Measurements from ENCODE around the gene TNC.

The TNC gene

GRCh38 chr9:115085773-115086377 lies 32.1 kb downstream of the TNC start:
- no peak for DNase-seq (ENCODE audit: extremely low spot score)
- ChIA-PET CTCF (no interaction called here), POLR2A (no interaction called here)
- TF ChIP-seq FOXK2 (IDR thresholded peaks at IDR 0.05) (no peak), FOXA1 (IDR thresholded peaks at IDR 0.05) (no peak), HDGF (IDR thresholded peaks at IDR 0.05; ENCODE audit: borderline replicate concordance) (no peak), L3MBTL2 (conservative IDR thresholded peaks at IDR 0.05) (no peak), LEF1 (IDR thresholded peaks at IDR 0.05; ENCODE audit: borderline replicate concordance) (no peak), FOXM1 (IDR thresholded peaks at IDR 0.05; ENCODE audit: borderline replicate concordance) (no peak), NFRKB (IDR thresholded peaks at IDR 0.05) (no peak), ELF4 (IDR thresholded peaks at IDR 0.05) (no peak), SUZ12 (IDR thresholded peaks at IDR 0.05) (no peak), BHLHE40 (IDR thresholded peaks at IDR 0.05; ENCODE audit: borderline replicate concordance) (no peak), CTBP1 (IDR thresholded peaks at IDR 0.05; ENCODE audit: borderline replicate concordance) (no peak), ARNT (IDR thresholded peaks at IDR 0.05) (no peak), ZNF384 (IDR thresholded peaks at IDR 0.05) (no peak)
- TF ChIP-seq, protein P1, sequence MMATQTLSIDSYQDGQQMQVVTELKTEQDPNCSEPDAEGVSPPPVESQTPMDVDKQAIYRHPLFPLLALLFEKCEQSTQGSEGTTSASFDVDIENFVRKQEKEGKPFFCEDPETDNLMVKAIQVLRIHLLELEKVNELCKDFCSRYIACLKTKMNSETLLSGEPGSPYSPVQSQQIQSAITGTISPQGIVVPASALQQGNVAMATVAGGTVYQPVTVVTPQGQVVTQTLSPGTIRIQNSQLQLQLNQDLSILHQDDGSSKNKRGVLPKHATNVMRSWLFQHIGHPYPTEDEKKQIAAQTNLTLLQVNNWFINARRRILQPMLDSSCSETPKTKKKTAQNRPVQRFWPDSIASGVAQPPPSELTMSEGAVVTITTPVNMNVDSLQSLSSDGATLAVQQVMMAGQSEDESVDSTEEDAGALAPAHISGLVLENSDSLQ (IDR thresholded peaks at IDR 0.05), result no peak

- ChIA-PET POLR2A (no interaction called here), CTCF (interaction anchor here (0.7 kb wide), 1 partner anchor 189 kb away, joined by 3 read pairs; no protein-coding TSS in a partner anchor)
- no peak for TF ChIP-seq NFRKB (IDR thresholded peaks at IDR 0.05)
- TF ChIP-seq BHLHE40 (IDR thresholded peaks at IDR 0.05; ENCODE audit: borderline replicate concordance), result no peak
- TF ChIP-seq TARDBP (IDR thresholded peaks at IDR 0.05), result no peak
- DNase-seq (ENCODE audit: extremely low spot score), result no peak
These were observed 33.2 kb downstream of the TNC start for GRCh38 chr9:115084709-115085108.

DNA sequence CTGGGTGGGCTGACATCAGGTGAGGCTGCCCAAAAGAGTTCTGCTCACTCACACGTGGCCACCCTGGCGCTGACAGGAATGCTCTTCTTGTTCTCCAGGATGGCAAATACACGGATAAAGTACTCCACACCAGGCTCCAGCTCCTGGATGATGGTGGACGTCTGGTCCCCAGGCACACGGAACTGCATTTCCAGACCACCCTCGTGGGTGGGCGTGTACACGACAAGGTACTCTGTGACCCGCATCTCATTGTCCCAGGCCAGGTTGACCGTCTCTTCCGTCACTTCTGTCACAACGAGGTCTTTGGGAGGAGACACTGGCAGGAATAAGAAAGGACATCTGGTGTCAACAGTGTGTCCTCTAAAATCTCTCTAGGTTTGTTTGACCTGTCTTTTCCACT lies 33.8 kb downstream of the TNC start:
- ChIA-PET CTCF (no interaction called here), POLR2A (no interaction called here)
- DNase-seq (ENCODE audit: extremely low spot score), result no peak
- TF ChIP-seq, protein P1 (IDR thresholded peaks at IDR 0.05), result no peak
- TF ChIP-seq BHLHE40 (IDR thresholded peaks at IDR 0.05; ENCODE audit: borderline replicate concordance) (no peak), TARDBP (IDR thresholded peaks at IDR 0.05) (no peak)

GRCh38 chr9:115080242-115080641 lies 37.7 kb downstream of the TNC start:
- no peak for DNase-seq (ENCODE audit: extremely low spot score)
- TF ChIP-seq ELF4 (IDR thresholded peaks at IDR 0.05) (no peak), ZNF384 (IDR thresholded peaks at IDR 0.05) (no peak), FOXK2 (IDR thresholded peaks at IDR 0.05) (no peak), TARDBP (IDR thresholded peaks at IDR 0.05) (no peak), SUZ12 (IDR thresholded peaks at IDR 0.05) (no peak), HDGF (IDR thresholded peaks at IDR 0.05; ENCODE audit: borderline replicate concordance) (no peak), BHLHE40 (IDR thresholded peaks at IDR 0.05; ENCODE audit: borderline replicate concordance) (no peak), SP1 (IDR thresholded peaks at IDR 0.05) (no peak), CTBP1 (IDR thresholded peaks at IDR 0.05; ENCODE audit: borderline replicate concordance) (no peak), NFRKB (IDR thresholded peaks at IDR 0.05) (no peak), FOXA1 (IDR thresholded peaks at IDR 0.05) (no peak), ARNT (IDR thresholded peaks at IDR 0.05) (no peak), L3MBTL2 (conservative IDR thresholded peaks at IDR 0.05) (no peak), LEF1 (IDR thresholded peaks at IDR 0.05; ENCODE audit: borderline replicate concordance) (no peak), FOXM1 (IDR thresholded peaks at IDR 0.05; ENCODE audit: borderline replicate concordance) (no peak)
- TF ChIP-seq, protein P1 (IDR thresholded peaks at IDR 0.05), result no peak
- CTCF ChIA-PET, result no interaction called here
- POLR2A ChIA-PET, result no interaction called here

DNA sequence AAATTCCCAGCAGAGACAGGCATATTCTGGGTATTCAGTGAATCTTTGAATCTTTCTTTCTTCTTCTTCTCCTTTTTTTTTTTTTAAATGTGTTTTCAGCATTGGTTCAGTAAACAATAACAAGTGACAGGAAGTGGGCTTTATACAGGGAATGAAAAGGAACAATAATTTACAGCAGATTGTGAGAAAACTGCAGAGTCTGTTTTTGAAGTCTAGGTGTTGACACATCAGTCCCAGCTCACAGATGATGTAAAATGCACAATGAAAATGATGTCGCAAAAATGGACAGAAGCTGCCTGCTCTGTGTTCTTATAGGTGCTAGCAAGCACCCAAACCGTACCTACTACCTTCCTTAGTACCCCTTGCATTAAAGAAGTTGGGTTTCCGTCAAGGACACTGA lies 38.8 kb downstream of the TNC start:
- TF ChIP-seq BHLHE40 (IDR thresholded peaks at IDR 0.05; ENCODE audit: borderline replicate concordance) (no peak), NFRKB (IDR thresholded peaks at IDR 0.05) (no peak), LEF1 (IDR thresholded peaks at IDR 0.05; ENCODE audit: borderline replicate concordance) (no peak), ZNF384 (IDR thresholded peaks at IDR 0.05) (no peak), ARNT (IDR thresholded peaks at IDR 0.05) (no peak)
- DNase-seq (ENCODE audit: extremely low spot score), result no peak
- POLR2A ChIA-PET, result no interaction called here
- CTCF ChIA-PET, result no interaction called here

GRCh38 chr9:115073456-115073855 lies 44.5 kb downstream of the TNC start:
- DNase-seq (ENCODE audit: extremely low spot score), result no peak
- ChIA-PET CTCF (no interaction called here), POLR2A (no interaction called here)
- TF ChIP-seq ZNF384 (IDR thresholded peaks at IDR 0.05) (no peak), FOXA1 (IDR thresholded peaks at IDR 0.05) (no peak), BHLHE40 (IDR thresholded peaks at IDR 0.05; ENCODE audit: borderline replicate concordance) (no peak), TARDBP (IDR thresholded peaks at IDR 0.05) (no peak), NFRKB (IDR thresholded peaks at IDR 0.05) (no peak), FOXM1 (IDR thresholded peaks at IDR 0.05; ENCODE audit: borderline replicate concordance) (no peak), SUZ12 (IDR thresholded peaks at IDR 0.05) (no peak)

GRCh38 chr9:115071176-115071575 lies 46.8 kb downstream of the TNC start:
- CTCF ChIA-PET, result no interaction called here
- TF ChIP-seq BHLHE40 (IDR thresholded peaks at IDR 0.05; ENCODE audit: borderline replicate concordance) (no peak), SUZ12 (IDR thresholded peaks at IDR 0.05) (no peak), HDGF (IDR thresholded peaks at IDR 0.05; ENCODE audit: borderline replicate concordance) (no peak), L3MBTL2 (conservative IDR thresholded peaks at IDR 0.05) (no peak), ARNT (IDR thresholded peaks at IDR 0.05) (no peak), FOXA1 (IDR thresholded peaks at IDR 0.05) (no peak), TARDBP (IDR thresholded peaks at IDR 0.05) (no peak), FOXM1 (IDR thresholded peaks at IDR 0.05; ENCODE audit: borderline replicate concordance) (no peak), FOXK2 (IDR thresholded peaks at IDR 0.05) (no peak), ELF4 (IDR thresholded peaks at IDR 0.05) (no peak), NFRKB (IDR thresholded peaks at IDR 0.05) (no peak), LEF1 (IDR thresholded peaks at IDR 0.05; ENCODE audit: borderline replicate concordance) (no peak), SP1 (IDR thresholded peaks at IDR 0.05) (no peak), CTBP1 (IDR thresholded peaks at IDR 0.05; ENCODE audit: borderline replicate concordance) (no peak)
- TF ChIP-seq, protein P1 (IDR thresholded peaks at IDR 0.05), result no peak
- DNase-seq (ENCODE audit: extremely low spot score), result no peak
- POLR2A ChIA-PET, result no interaction called here

Measured in HEK293T (cell line).